ENCODE data around the gene UBE3C.

DNA sequence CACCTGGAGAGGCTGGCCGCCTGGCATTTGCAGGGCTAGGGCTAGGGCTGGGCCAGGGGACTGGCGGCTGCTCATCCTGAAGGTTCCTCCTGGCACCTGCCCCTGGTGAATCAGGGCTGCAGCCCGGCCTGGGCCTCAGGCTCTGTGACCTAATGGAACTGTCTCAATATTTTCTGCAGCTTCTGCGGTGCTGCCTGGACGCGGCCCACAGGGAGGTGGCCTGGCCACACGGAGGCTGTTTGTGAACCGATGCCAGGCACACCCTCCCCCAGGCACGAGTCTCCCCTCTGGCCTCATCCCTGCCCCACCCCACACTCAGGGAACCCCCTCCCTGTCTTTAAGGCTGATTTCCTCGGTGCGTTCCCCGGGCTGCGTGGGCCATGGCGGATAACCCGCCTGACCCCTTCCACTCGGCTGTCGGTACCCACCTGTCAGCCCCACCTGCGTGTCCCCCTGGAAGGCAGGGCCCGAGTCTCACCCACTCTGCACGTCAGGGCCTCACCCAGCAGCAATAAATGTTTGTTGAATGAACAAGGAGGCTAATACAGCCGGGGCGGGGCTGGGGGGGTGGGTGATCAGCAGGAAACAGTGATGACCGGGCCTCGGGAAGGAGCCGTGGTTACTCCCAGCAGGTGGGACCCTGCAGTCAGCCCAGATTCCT, 143.5 kb downstream of the UBE3C start:
- TF ChIP-seq POLR2A (IDR thresholded peaks at IDR 0.05) (no peak), CTCF (IDR thresholded peaks at IDR 0.05) (no peak)
